AG09319 (cell line): ENCODE results near the gene BBIP1.

Source experiments
- DNase-seq: peaks from one replicate; pipeline ENCODE4 v3.0.0-alpha.2; 2010; ENCODE audit warnings: low read depth; ENCODE audit errors: extremely low read depth
- CTCF ChIP-seq: IDR thresholded peaks from 2 replicates; pipeline ENCODE4 v1.5.1; 2011; ENCODE audit warnings: low read depth, mild to moderate bottlenecking, inconsistent platforms, low read length, moderate library complexity

The BBIP1 gene

DNA sequence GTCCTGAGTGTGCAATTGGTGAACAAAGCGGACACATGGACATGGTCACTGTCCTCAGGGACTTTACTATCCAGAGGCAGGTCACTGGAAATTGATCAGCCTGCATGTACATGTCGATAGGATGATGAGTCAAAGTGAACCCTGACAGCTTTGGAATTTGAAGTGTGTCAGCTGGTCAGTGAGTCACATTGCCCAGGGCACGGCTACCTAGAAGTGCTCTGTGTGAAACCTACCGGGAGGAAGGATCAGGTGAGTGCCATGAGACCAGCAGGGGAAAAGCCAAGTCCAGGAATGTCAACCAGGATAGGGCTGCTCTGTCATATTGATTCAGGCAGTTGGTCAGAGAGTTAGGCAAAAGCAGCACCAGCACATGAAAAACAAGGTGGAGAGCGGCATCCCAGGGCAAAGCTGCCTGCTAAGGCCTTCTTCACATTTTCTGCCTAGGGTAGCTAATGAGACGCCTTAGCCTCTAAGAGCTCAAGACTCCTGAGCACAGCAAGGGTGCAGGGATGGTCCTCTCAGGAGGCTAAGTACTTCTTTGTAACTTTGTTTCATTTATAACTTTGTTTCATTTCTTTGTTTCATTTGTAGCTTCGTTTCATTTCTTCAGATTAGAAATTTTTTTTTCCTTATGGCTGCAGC is 66.6 kb downstream of the BBIP1 start:
- DNase-seq: no peak
- no peak for TF ChIP-seq CTCF

DNA sequence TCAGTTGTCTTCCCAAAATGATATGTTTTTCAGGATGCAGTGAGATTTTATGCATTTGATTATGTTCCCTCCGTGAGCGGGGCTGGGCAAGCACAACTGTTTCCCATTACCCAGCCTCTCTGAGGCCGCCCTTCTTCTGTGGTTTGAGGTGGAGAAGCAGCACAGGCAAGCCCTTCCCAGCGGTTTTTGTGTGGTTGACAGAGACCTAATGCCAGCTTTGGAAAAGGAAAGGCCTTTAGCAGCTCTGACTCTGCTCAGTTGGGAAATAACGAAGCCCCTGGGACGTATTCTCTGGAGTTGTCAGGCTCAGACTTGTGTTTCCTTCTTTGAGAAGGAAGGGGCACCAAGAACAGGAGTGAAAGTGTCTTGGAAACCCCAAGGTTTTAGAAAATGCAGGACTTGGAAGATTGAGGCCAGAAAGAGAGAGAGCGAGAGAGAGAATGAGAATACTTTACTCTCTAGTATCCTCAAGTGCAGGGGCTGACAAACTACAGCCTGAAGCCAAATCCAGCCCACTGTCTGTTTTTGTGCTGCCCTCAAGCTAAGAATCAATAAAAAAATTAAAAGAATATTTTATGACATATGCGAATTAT is 67.9 kb downstream of the BBIP1 start:
- TF ChIP-seq CTCF: no peak
- DNase-seq: no peak

DNA sequence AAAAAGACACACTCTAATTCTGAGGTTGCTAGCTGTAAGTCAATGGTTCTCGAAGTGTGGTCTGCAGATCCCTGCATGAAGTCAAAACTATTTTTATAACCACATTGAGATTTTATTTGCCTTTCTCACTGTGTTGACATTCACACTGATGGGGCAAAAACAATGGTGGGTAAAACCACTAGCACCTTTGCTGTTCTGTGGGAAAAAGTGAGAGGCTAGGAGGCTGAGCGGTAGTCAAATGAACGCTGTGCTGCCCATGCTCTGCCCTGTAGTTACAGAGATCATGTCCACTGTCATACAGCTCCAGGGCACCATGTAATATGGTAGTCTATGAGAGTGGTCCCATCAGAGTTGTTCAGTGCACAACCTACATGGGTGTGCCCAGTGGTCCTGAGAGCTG is 68.9 kb downstream of the BBIP1 start:
- no peak for DNase-seq
- TF ChIP-seq CTCF: no peak
